GM21360 (cell line): ENCODE measurements around the gene PTPN14.
A peak's percentile ranks its signal among the peaks of the same experiment; 100 is the strongest.
"Not testable (repeated sequence)": the region's sequence is repeated elsewhere in the genome, so short reads cannot be mapped to it uniquely, and the experiment has no call there.

ENCODE experiments used
- ATAC-seq: cut with Tn5 transposase; IDR thresholded peaks from one replicate; pipeline ENCODE4 v1.9.1; 2021; ENCODE audit warnings: mild to moderate bottlenecking, moderate library complexity; ENCODE audit not compliant: unreplicated experiment

The PTPN14 gene

GRCh38 chr1:214551436-214552173 lies at the start of gene PTPN14:
PTPN14 (minus strand) TSS chr1:214551602; CDS start chr1:214464803, 86,799 bp downstream.
- ATAC-seq: no peak

- ATAC-seq: no peak
These were observed 41.8 kb upstream of the PTPN14 start for GRCh38 chr1:214593158-214593557.

GRCh38 chr1:214591918-214592317 lies 40.5 kb upstream of the PTPN14 start:
- ATAC-seq: not testable (repeated sequence)

GRCh38 chr1:214590696-214591095 lies 39.3 kb upstream of the PTPN14 start:
- ATAC-seq: no peak

- ATAC-seq: no peak
These were observed 37.7 kb upstream of the PTPN14 start for GRCh38 chr1:214588963-214589597.

- ATAC-seq: no peak
These were observed 35.8 kb upstream of the PTPN14 start for GRCh38 chr1:214587165-214587564.

- ATAC-seq: no peak
These were observed 35.2 kb upstream of the PTPN14 start for GRCh38 chr1:214586621-214587020.

- ATAC-seq: peak; percentile 72
These were observed 33.7 kb upstream of the PTPN14 start for GRCh38 chr1:214584805-214585766.

- ATAC-seq: no peak
These were observed 32.6 kb upstream of the PTPN14 start for GRCh38 chr1:214583824-214584554.

GRCh38 chr1:214583113-214583512 lies 31.7 kb upstream of the PTPN14 start:
- no peak for ATAC-seq

GRCh38 chr1:214582289-214582891 lies 31.0 kb upstream of the PTPN14 start:
- ATAC-seq: no peak

GRCh38 chr1:214581785-214582184 lies 30.4 kb upstream of the PTPN14 start:
- no peak for ATAC-seq

GRCh38 chr1:214579183-214579582 lies 27.8 kb upstream of the PTPN14 start:
- ATAC-seq: no peak

- ATAC-seq: not testable (repeated sequence)
These were observed 24.7 kb upstream of the PTPN14 start for GRCh38 chr1:214576120-214576519.

GRCh38 chr1:214574598-214575411 lies 23.4 kb upstream of the PTPN14 start:
- ATAC-seq: no peak

GRCh38 chr1:214573386-214574318 lies 22.2 kb upstream of the PTPN14 start:
- no peak for ATAC-seq

- ATAC-seq: no peak
These were observed 19.9 kb upstream of the PTPN14 start for GRCh38 chr1:214571281-214571680.

GRCh38 chr1:214570442-214570841 lies 19.0 kb upstream of the PTPN14 start:
- no peak for ATAC-seq
